OCI-LY3 (cell line): ENCODE data around the gene NPEPPS.

Experiments used
- EZH2phosphoT487 ChIP-seq: fragments of 200-600 bp; shearing (Covaris generic); IDR thresholded peaks from 2 replicates; pipeline ENCODE4 v1.6.1; 2018; ENCODE audit warnings: antibody characterized with exemption, mixed run types, low read depth
- TF ChIP-seq, protein P1 (sequence below): fragments of 200-600, 300-600 bp; sonication (generic); IDR thresholded peaks from 2 replicates; pipeline ENCODE4 v1.5.1; 2014; ENCODE audit warnings: antibody characterized with exemption, low read length, low read depth

DNA sequence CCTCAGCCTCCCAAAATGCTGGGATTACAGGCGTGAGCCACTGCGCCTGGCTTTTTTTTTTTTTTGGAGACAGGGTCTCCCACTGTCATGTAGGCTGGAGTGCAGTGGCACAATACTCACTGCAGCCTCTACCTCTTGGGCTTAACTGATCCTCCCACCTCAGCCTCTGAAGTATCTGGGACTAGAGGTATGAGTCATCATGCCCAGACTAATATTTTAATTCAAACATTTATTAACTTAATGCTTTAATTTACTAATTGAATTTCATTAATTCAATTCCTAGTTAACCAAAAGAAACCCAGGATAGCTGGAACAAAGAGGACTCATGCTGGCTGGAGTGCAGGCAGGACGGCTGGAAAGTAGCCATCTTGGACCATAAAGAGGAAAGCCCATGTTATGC, 104.8 kb downstream of the NPEPPS start:
- TF ChIP-seq, protein P1, sequence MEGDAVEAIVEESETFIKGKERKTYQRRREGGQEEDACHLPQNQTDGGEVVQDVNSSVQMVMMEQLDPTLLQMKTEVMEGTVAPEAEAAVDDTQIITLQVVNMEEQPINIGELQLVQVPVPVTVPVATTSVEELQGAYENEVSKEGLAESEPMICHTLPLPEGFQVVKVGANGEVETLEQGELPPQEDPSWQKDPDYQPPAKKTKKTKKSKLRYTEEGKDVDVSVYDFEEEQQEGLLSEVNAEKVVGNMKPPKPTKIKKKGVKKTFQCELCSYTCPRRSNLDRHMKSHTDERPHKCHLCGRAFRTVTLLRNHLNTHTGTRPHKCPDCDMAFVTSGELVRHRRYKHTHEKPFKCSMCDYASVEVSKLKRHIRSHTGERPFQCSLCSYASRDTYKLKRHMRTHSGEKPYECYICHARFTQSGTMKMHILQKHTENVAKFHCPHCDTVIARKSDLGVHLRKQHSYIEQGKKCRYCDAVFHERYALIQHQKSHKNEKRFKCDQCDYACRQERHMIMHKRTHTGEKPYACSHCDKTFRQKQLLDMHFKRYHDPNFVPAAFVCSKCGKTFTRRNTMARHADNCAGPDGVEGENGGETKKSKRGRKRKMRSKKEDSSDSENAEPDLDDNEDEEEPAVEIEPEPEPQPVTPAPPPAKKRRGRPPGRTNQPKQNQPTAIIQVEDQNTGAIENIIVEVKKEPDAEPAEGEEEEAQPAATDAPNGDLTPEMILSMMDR: no peak
- TF ChIP-seq EZH2phosphoT487: no peak
